Naive thymus-derived CD4-positive, alpha-beta T cell (primary cell): ENCODE data around the gene PRR5L. TPM values are rescaled to one million over a fixed set of nuclear protein-coding genes. Genes with fewer than 3 reads are reported as not detected.

Source experiments
- ATAC-seq: fragments of 150-1000 bp; cut with Tn5 transposase; 2 replicates; pipeline ENCODE4 v1.10.0; 2021; ENCODE audit warnings: mild to moderate bottlenecking, moderate library complexity
- CTCF ChIA-PET: fragments of 350-600 bp; sonication (Branson Sonifier 250); formaldehyde crosslinking; loops from one replicate; lab custom pipeline; 2021; ENCODE audit warnings: antibody characterized with exemption; lab: Charles Lee
- POLR2A ChIA-PET: fragments of 350-600 bp; sonication (Branson Sonifier 250); formaldehyde crosslinking; loops from one replicate; lab custom pipeline; 2021; ENCODE audit warnings: antibody characterized with exemption, inconsistent platforms; lab: Charles Lee
- DNase-seq, 9 donors: peaks; one replicate each; pipeline versions ENCODE4 v3.0.0 to v3.0.0-alpha.2; 2020 to 2022; ENCODE audit warnings: mixed read lengths in 1 of 9
- H3K27ac ChIP-seq: one replicate; pipeline ENCODE4 v1.7.0; 2013; ENCODE audit warnings: mild to moderate bottlenecking, low read depth, low read length, moderate library complexity
- H3K27me3 ChIP-seq, 2 donors: one replicate each; pipeline ENCODE4 v1.7.0; 2013; ENCODE audit warnings: low read length in 2 of 2, mild to moderate bottlenecking in 2 of 2, moderate library complexity in 2 of 2; ENCODE audit not compliant: control insufficient read depth in 2 of 2, insufficient read depth in 2 of 2
- H3K36me3 ChIP-seq, 3 experiments: 1 replicate in 2 of 3; 2 replicates in 1 of 3; pipeline ENCODE4 v1.7.0; 2013; ENCODE audit warnings: low read length in 3 of 3, mild to moderate bottlenecking in 3 of 3, moderate library complexity in 1 of 3; ENCODE audit not compliant: insufficient read depth in 3 of 3, control insufficient read depth in 2 of 3
- H3K4me1 ChIP-seq, 2 donors: one replicate each; pipeline ENCODE4 v1.7.0; 2013; ENCODE audit warnings: low read length in 2 of 2, mild to moderate bottlenecking in 2 of 2, moderate library complexity in 1 of 2; ENCODE audit not compliant: control insufficient read depth in 2 of 2, insufficient read depth in 2 of 2
- H3K4me3 ChIP-seq: 2 replicates; pipeline ENCODE4 v1.7.0; 2013; ENCODE audit warnings: mild to moderate bottlenecking, low read length
- H3K9me3 ChIP-seq, 3 experiments: 1 replicate in 2 of 3; 2 replicates in 1 of 3; pipeline ENCODE4 v1.7.0; 2013; ENCODE audit warnings: low read length in 3 of 3; ENCODE audit not compliant: control insufficient read depth in 2 of 3
- H3K27ac Mint-ChIP-seq, 9 donors: one replicate each; pipeline ENCODE4 v1.8.0; 2020 to 2022; ENCODE audit warnings: mixed read lengths in 9 of 9, mild to moderate bottlenecking in 8 of 9, moderate library complexity in 5 of 9, inconsistent platforms in 2 of 9
- H3K27me3 Mint-ChIP-seq, 5 donors: one replicate each; pipeline ENCODE4 v1.8.0; 2021 to 2022; ENCODE audit warnings: mixed read lengths in 5 of 5, mild to moderate bottlenecking in 1 of 5
- H3K36me3 Mint-ChIP-seq, 5 donors: one replicate each; pipeline ENCODE4 v1.8.0; 2020 to 2022; ENCODE audit warnings: mixed read lengths in 5 of 5, mild to moderate bottlenecking in 3 of 5, inconsistent platforms in 1 of 5
- H3K4me1 Mint-ChIP-seq, 7 donors: one replicate each; pipeline ENCODE4 v1.8.0; 2020 to 2022; ENCODE audit warnings: mixed read lengths in 7 of 7, mild to moderate bottlenecking in 3 of 7, inconsistent platforms in 1 of 7
- H3K4me3 Mint-ChIP-seq, 10 donors: one replicate each; pipeline ENCODE4 v1.8.0; 2020 to 2022; ENCODE audit warnings: mild to moderate bottlenecking in 10 of 10, mixed read lengths in 10 of 10, moderate library complexity in 6 of 10, inconsistent platforms in 2 of 10
- H3K9me3 Mint-ChIP-seq, 11 donors: one replicate each; pipeline ENCODE4 v1.8.0; 2020 to 2022; ENCODE audit warnings: mixed read lengths in 11 of 11, mild to moderate bottlenecking in 4 of 11, inconsistent platforms in 1 of 11, moderate library complexity in 1 of 11
- intact Hi-C, 2 donors: fragments of 100-400 bp; cut with micrococcal nuclease; formaldehyde crosslinking; loops; one replicate each; pipeline ENCODE4 v1.15.1; 2023
- polyA plus RNA-seq, 2 donors: library from polyadenylated mRNA; unstranded; fragments of 300-500 nt; fragmentation: Illumina TruSeq; gene quantifications; one replicate each; pipeline ENCODE4 v1.2.3, GENCODE V29; 2021
- total RNA-seq, 6 experiments: library from RNA in 5 of 6; stranded (reverse) in 5 of 6; gene quantifications; 1 replicate in 5 of 6; 2 replicates in 1 of 6; pipeline ENCODE4 v1.2.3 and lab custom pipeline; 2021 to 2026

PRR5L gene
- total and polyA plus RNA-seq, 7 experiments from 2014 or later: 0.10 to 47.6 (median 2.6) TPM

GRCh38 chr11:36405585-36406367 lies 109.7 kb downstream of the PRR5L start:
- no peak overlapping the region for H3K27ac ChIP-seq
- Mint-ChIP-seq H3K36me3 (peaks cover 0 to 50% (median 0%) of the 10 kb centered on the region in 5 donors), H3K27ac (no peak overlapping the region), H3K9me3 (no peaks in the 10 kb centered on the region), H3K27me3 (no peaks in the 10 kb centered on the region), H3K4me1 (peaks cover 20 to 71% (median 29%) of the 10 kb centered on the region in 7 donors), H3K4me3 (no peak overlapping the region)
- ChIA-PET POLR2A (no interaction called here), CTCF (interaction anchor here (0.7 kb wide), 1 partner anchor 30 kb away, joined by 3 read pairs; no protein-coding TSS in a partner anchor)
- intact Hi-C loops: loop anchor here in 1 of 2 donors (5.0 kb wide), 1 partner anchor 47 kb away; no protein-coding TSS in a partner anchor
- no peak for ATAC-seq
- no peaks in the 10 kb centered on the region for H3K27me3 ChIP-seq
- peaks cover 13 to 31% of the 10 kb centered on the region in 2 donors for H3K4me1 ChIP-seq
- no peaks in the 10 kb centered on the region for H3K9me3 ChIP-seq
- no peak overlapping the region for H3K4me3 ChIP-seq
- DNase-seq: no peak
- peaks cover 0 to 25% (median 0%) of the 10 kb centered on the region in 3 experiments for H3K36me3 ChIP-seq

- ChIA-PET CTCF (no interaction called here), POLR2A (no interaction called here)
- peak overlapping the region in 1 of 9 donors; percentile 69 for H3K27ac Mint-ChIP-seq
- H3K4me3 Mint-ChIP-seq: no peak overlapping the region
- peaks cover 0 to 43% (median 0%) of the 10 kb centered on the region in 5 donors for H3K36me3 Mint-ChIP-seq
- intact Hi-C loops: loop anchor here in 1 of 2 donors (5.0 kb wide), 1 partner anchor 45 kb away; no protein-coding TSS in a partner anchor
- ATAC-seq: no peak
- Histone ChIP-seq H3K36me3 (peaks cover 0 to 20% (median 0%) of the 10 kb centered on the region in 3 experiments), H3K27me3 (no peaks in the 10 kb centered on the region), H3K27ac (no peak overlapping the region), H3K4me3 (no peak overlapping the region), H3K9me3 (no peaks in the 10 kb centered on the region), H3K4me1 (peaks cover 13 to 42% of the 10 kb centered on the region in 2 donors)
- no peaks in the 10 kb centered on the region for H3K9me3 Mint-ChIP-seq
- H3K27me3 Mint-ChIP-seq: no peaks in the 10 kb centered on the region
- H3K4me1 Mint-ChIP-seq: peaks cover 20 to 71% (median 36%) of the 10 kb centered on the region in 7 donors
- no peak for DNase-seq
Observed at GRCh38 chr11:36407356-36407755, 111.3 kb downstream of the PRR5L start.

DNA sequence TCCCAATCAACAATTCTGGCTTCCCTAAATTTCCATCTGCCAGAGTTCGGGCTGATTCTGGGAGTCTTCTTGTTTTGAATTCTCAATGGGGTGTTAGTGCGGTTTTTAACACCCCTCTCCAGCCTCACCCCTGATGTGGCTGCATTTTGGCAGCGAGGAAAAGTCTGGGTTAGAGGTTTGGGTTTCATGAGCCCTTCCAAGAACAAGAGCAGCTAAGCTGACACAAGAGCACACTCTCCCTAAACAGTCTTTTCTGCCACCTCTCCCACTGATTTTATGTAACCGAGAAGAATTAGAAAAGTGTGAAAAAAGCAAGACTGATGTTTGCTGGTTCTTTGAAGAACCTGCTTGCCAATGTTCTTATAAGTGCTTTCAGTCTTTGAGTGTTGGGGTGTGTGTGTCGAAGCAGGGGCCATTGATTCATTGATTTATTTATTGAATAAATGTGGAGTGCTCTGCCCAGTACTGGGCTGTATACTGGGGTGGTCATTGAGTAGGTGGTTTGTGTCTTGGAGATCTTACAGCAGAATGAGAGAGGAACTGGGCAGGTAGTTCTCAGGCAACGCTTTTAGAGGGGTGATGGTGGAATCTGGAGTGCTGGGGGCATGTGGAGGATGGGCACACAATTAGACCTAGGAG lies 112.5 kb downstream of the PRR5L start:
- Histone ChIP-seq H3K4me3 (no peak overlapping the region), H3K36me3 (peaks cover 0 to 13% (median 0%) of the 10 kb centered on the region in 3 experiments), H3K9me3 (no peaks in the 10 kb centered on the region), H3K27ac (no peak overlapping the region), H3K27me3 (no peaks in the 10 kb centered on the region), H3K4me1 (peaks cover 13 to 47% of the 10 kb centered on the region in 2 donors)
- Mint-ChIP-seq H3K4me1 (peaks cover 20 to 77% (median 40%) of the 10 kb centered on the region in 7 donors), H3K9me3 (no peaks in the 10 kb centered on the region), H3K36me3 (peaks cover 0 to 44% (median 0%) of the 10 kb centered on the region in 5 donors), H3K27me3 (no peaks in the 10 kb centered on the region), H3K4me3 (peak overlapping the region; percentile 24 to 82 (median 51)), H3K27ac (peak overlapping the region in 8 of 9 donors; percentile 4 to 85 (median 56))
- ChIA-PET POLR2A (no interaction called here), CTCF (no interaction called here)
- no peak for ATAC-seq
- no peak for DNase-seq
- intact Hi-C loops: loop anchor here in 1 of 2 donors (1.0 to 5.0 kb wide), 3 partner anchors 14 to 44 kb away; no protein-coding TSS in a partner anchor

GRCh38 chr11:36409152-36409816 lies 113.2 kb downstream of the PRR5L start:
- Mint-ChIP-seq H3K9me3 (no peaks in the 10 kb centered on the region), H3K4me1 (peaks cover 20 to 76% (median 40%) of the 10 kb centered on the region in 7 donors), H3K27me3 (no peaks in the 10 kb centered on the region), H3K4me3 (peak overlapping the region; percentile 24 to 82 (median 51)), H3K27ac (peak overlapping the region in 8 of 9 donors; percentile 4 to 85 (median 56)), H3K36me3 (peaks cover 0 to 44% (median 0%) of the 10 kb centered on the region in 5 donors)
- CTCF ChIA-PET: no interaction called here
- DNase-seq (peak in 5 of 9 donors; percentile 2 to 38 (median 5)), ATAC-seq (peak; percentile 20)
- H3K27ac ChIP-seq: no peak overlapping the region
- intact Hi-C loops: loop anchor here in 1 of 2 donors (1.0 to 5.0 kb wide), 3 partner anchors 14 to 43 kb away; no protein-coding TSS in a partner anchor
- H3K27me3 ChIP-seq: no peaks in the 10 kb centered on the region
- peaks cover 0 to 10% (median 0%) of the 10 kb centered on the region in 3 experiments for H3K36me3 ChIP-seq
- peaks cover 13 to 47% of the 10 kb centered on the region in 2 donors for H3K4me1 ChIP-seq
- H3K9me3 ChIP-seq: no peaks in the 10 kb centered on the region
- peak overlapping the region; percentile 0 for H3K4me3 ChIP-seq
- POLR2A ChIA-PET: no interaction called here

- Histone ChIP-seq H3K27ac (no peak overlapping the region), H3K36me3 (peaks cover 0 to 3% (median 0%) of the 10 kb centered on the region in 3 experiments), H3K9me3 (no peaks in the 10 kb centered on the region), H3K27me3 (no peaks in the 10 kb centered on the region), H3K4me3 (no peak overlapping the region), H3K4me1 (peaks cover 13 to 47% of the 10 kb centered on the region in 2 donors)
- H3K27ac Mint-ChIP-seq: peak overlapping the region in 4 of 9 donors; percentile 28 to 72 (median 34)
- POLR2A ChIA-PET: no interaction called here
- peaks cover 20 to 70% (median 40%) of the 10 kb centered on the region in 7 donors for H3K4me1 Mint-ChIP-seq
- H3K27me3 Mint-ChIP-seq: no peaks in the 10 kb centered on the region
- H3K4me3 Mint-ChIP-seq: peak overlapping the region in 6 of 10 donors; percentile 27 to 58 (median 38)
- peaks cover 0 to 39% (median 0%) of the 10 kb centered on the region in 5 donors for H3K36me3 Mint-ChIP-seq
- no peak for DNase-seq
- CTCF ChIA-PET: interaction anchor here (1.1 kb wide), 1 partner anchor 145 kb away, joined by 3 read pairs; no protein-coding TSS in a partner anchor
- ATAC-seq: peak; percentile 89
- intact Hi-C loops: no loop called here
- peaks cover 0 to 4% (median 0%) of the 10 kb centered on the region in 11 donors for H3K9me3 Mint-ChIP-seq
Observed at GRCh38 chr11:36411202-36411640, 115.1 kb downstream of the PRR5L start.
